ENCODE results near the gene TRPM2.

GRCh38 chr21:44398499-44398898 is 45.1 kb downstream of the TRPM2 start:
- TF ChIP-seq CTCF (conservative IDR thresholded peaks at IDR 0.05) = no peak
- TF ChIP-seq ZFX (IDR thresholded peaks at IDR 0.05) = no peak

Data from C4-2B (cell line).